KOPT-K1 (cell line): Measurements from ENCODE around the gene CACNA1C.

Experiments used
- H3K27ac ChIP-seq: fragments of 200-600 bp; sonication (generic); 2 replicates; pipeline ENCODE4 v1.5.1; 2016; ENCODE audit warnings: antibody characterized with exemption, mild to moderate bottlenecking, low read depth, low read length; ENCODE audit not compliant: poor library complexity, severe bottlenecking
- H3K36me3 ChIP-seq: fragments of 200-600 bp; sonication (generic); 2 replicates; pipeline ENCODE4 v1.5.1; 2017; ENCODE audit warnings: antibody characterized with exemption, mild to moderate bottlenecking, low read length, moderate library complexity; ENCODE audit not compliant: insufficient read depth
- H3K9me3 ChIP-seq: fragments of 200-600 bp; sonication (generic); 2 replicates; pipeline ENCODE4 v1.5.1; 2017; ENCODE audit warnings: antibody characterized with exemption, low read length, mild to moderate bottlenecking; ENCODE audit not compliant: insufficient read depth, poor library complexity, severe bottlenecking

Gene CACNA1C

GRCh38 chr12:2374092-2374906, 321.5 kb downstream of the CACNA1C start:
- no peak overlapping the region for H3K27ac ChIP-seq

GRCh38 chr12:2375871-2376270, 323.1 kb downstream of the CACNA1C start:
- Histone ChIP-seq H3K9me3 (no peaks in the 10 kb centered on the region), H3K27ac (no peak overlapping the region), H3K36me3 (no peaks in the 10 kb centered on the region)

More at GRCh38 chr12:2374092-2374906, 321.5 kb downstream of the CACNA1C start:
- no peaks in the 10 kb centered on the region for H3K36me3 ChIP-seq
- H3K9me3 ChIP-seq, result no peaks in the 10 kb centered on the region

DNA sequence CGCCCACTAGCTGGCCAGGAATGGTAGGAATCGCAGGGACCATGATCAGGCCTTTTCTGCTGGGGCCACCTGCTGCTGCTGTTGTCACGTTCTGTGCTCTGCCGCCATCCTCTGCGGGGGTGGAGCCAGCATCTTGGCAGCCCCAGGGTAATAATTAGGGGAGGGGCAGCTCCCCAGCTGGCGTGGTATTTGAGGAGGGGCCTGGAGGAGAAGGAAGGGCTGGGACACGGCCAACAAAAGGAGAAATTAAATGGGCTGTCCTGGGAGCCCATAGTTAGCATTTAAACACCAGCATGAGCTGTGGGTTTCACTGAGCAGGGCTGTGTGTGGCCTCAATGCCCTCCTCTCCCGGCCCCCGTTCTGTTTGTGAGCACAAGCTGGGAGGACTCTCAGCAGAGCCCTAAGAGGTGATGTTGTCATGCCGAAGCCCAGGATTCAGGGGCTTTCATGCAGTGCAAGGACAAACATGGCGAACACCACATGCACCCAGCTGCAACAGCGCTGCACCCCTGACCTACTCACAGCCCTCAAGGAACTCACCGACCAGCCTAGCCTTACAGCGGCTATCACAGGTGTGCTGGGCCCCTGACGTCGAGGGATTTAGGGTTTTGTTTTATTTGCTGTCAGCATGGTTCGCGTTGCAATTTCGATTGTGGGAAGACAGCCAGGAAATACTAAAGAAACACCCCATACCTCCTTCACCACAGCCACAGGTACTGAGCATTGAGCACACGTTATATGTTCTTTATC, 324.3 kb downstream of the CACNA1C start:
- no peak overlapping the region for H3K27ac ChIP-seq
- H3K9me3 ChIP-seq, result no peaks in the 10 kb centered on the region
- H3K36me3 ChIP-seq, result no peaks in the 10 kb centered on the region

GRCh38 chr12:2378835-2379330, 326.1 kb downstream of the CACNA1C start:
- no peaks in the 10 kb centered on the region for H3K36me3 ChIP-seq
- no peaks in the 10 kb centered on the region for H3K9me3 ChIP-seq
- no peak overlapping the region for H3K27ac ChIP-seq

DNA sequence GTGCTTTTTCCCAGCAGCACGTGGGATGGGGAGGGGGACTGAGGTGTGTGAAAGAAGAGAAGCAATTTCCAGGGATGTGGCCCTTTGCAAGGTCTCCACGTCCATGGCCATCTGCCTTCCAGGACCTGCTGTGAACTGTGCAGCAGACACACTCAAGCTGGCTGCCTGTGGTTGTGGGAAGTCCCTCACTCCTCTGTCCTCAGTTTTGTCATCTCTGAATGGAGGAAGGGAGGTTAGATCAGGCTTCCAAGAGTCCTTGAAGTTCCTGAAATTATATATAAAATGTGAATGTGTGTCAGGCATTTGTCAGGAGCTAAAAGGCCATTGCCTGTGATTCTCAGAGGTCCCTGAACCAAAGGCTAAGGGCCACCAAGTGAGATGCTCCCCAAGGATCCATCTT, 328.2 kb downstream of the CACNA1C start:
- Histone ChIP-seq H3K9me3 (no peaks in the 10 kb centered on the region), H3K27ac (no peak overlapping the region), H3K36me3 (no peaks in the 10 kb centered on the region)

GRCh38 chr12:2382370-2383155, 329.8 kb downstream of the CACNA1C start:
- Histone ChIP-seq H3K27ac (no peak overlapping the region), H3K9me3 (no peaks in the 10 kb centered on the region), H3K36me3 (no peaks in the 10 kb centered on the region)

- Histone ChIP-seq H3K9me3 (no peaks in the 10 kb centered on the region), H3K36me3 (no peaks in the 10 kb centered on the region), H3K27ac (no peak overlapping the region)
Observed at GRCh38 chr12:2383325-2384028, 330.7 kb downstream of the CACNA1C start.

- no peaks in the 10 kb centered on the region for H3K9me3 ChIP-seq
- no peaks in the 10 kb centered on the region for H3K36me3 ChIP-seq
- no peak overlapping the region for H3K27ac ChIP-seq
Observed at GRCh38 chr12:2384029-2384386, 331.2 kb downstream of the CACNA1C start.

DNA sequence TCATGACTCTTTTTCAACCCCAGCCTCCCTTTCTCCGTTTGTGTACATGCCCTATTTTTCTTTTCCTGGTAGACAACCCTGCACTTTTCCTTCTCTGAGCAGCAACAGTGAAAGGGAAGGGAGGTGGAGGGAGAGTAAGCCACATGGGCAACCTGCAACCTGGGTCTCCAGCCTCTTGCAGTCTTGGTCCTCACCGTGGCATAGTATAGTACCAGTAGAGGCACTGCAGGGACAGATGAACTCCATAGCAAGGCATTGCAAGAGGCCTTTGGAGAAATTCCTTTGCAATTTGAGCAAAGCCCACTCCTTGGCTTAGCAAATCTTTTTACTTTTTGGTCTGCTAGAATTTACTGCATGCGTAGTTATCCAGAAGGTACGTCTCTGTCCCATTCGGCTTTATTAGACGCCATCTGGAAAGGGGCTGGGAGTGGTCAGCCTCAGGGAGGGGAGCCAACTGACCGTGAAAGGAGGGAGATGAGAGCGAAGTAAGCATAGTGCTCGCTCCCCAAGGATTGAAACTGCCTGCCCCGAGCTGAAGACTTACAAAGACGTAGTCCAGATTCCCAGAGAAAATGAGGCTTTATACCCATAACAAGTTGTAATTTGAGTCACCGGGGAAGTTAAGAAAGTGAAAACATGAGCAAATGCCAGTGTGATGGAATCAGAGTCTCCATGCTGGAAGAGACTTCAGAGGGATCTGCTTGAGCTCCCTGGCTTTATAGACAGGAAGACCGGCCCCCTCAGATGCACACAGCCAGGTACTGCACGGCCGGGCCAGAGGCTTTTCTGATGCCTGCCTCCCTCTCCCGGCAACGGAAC, 332.0 kb downstream of the CACNA1C start:
- no peak overlapping the region for H3K27ac ChIP-seq
- H3K9me3 ChIP-seq, result no peaks in the 10 kb centered on the region
- no peaks in the 10 kb centered on the region for H3K36me3 ChIP-seq

- Histone ChIP-seq H3K9me3 (no peaks in the 10 kb centered on the region), H3K36me3 (no peaks in the 10 kb centered on the region), H3K27ac (no peak overlapping the region)
Observed at GRCh38 chr12:2385529-2385928, 332.7 kb downstream of the CACNA1C start.

DNA sequence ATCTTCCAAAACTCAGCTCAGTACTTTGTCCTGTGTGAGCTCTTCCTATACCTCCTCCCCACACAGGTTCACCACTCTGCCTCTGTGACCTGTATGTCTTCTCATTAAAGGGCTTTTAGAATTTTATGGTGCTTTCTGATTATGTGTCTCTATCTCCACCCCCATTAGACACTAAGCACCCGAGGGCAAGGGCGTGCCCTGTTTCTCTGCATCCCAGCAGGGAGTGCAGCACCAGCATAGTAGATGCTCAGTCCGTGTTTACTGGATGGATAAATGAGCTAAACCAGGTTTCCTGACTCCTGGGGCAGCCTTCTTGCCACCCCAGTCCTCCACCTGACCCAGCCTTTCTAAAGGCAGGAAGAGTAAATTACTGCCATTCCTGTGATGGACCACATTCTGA, 333.8 kb downstream of the CACNA1C start:
- no peaks in the 10 kb centered on the region for H3K9me3 ChIP-seq
- H3K36me3 ChIP-seq, result no peaks in the 10 kb centered on the region
- H3K27ac ChIP-seq, result no peak overlapping the region

DNA sequence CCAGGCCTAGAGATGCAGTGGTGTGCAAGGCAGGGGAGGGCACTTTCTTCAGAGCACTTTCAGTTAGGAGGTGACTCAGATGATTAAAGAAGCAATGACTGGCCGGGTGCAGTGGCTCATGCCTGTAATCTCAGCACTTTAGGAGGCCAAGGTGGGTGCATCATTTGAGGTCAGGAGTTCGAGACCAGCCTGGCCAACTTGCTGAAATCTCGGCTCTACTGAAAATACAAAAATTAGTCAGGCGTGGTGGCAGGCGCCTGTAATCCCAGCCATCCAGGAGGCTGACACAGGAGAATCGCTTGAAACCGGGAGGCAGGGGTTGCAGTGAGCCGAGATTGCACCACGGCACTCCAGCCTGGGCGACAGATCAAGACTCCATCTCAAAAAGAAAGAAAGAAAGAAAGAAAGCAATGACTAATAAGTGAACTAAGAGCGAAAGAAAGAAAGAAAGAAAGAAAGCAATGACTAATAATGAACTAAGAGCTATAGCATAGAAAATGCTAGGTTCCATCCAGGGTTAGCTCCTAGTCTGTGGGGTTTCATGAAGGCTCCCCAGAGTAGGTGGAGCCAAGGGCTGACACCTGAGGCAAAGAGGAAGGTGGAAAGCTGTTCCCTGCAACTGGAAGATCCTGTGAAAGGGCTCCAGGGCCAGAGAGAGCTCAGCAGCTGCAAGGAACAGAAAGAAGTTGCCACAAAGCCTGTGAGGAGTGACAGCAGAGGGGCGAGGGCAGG, 334.5 kb downstream of the CACNA1C start:
- H3K27ac ChIP-seq, result no peak overlapping the region
- no peaks in the 10 kb centered on the region for H3K36me3 ChIP-seq
- no peaks in the 10 kb centered on the region for H3K9me3 ChIP-seq

DNA sequence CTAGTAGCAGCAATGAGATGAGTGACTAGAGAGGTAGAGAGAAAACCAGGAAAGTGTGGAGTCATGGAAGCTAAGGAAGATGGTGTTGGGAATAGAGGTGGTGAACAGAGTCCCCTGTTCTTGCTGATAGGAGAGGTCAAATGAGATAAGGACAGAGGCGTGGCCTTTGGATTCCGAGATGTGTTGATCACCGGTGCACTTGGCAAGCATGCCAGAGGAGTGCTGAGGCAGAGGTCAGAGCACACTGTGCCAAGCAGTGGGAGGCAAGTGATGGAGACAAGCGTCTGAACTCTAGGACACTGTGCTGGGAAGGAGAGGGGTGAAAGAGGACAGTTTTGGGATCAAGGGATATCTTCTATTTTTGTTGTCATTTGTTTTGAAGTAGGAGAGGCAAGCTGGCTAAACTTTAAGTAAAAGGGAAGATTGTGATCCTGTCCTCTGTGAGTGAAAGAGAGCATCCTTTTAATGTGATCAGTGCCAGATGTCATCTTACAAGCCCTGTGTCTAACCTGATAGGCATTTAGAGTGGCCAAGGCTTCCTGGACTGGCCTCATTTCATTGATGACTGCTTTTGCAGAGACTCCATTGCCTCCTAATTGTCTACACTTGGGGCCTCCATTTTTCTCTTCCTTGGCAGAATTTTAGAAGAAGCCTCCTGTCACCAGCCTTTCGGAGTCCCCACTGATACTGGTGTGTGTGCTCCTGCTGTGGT, 336.4 kb downstream of the CACNA1C start:
- no peaks in the 10 kb centered on the region for H3K9me3 ChIP-seq

More for the DNA sequence above, 336.4 kb downstream of the CACNA1C start:
- Histone ChIP-seq H3K27ac (no peak overlapping the region), H3K36me3 (no peaks in the 10 kb centered on the region)
